ENCODE results near the gene CRYGC. TPM values are rescaled to one million over a fixed set of nuclear protein-coding genes. Genes with fewer than 3 reads are reported as not detected.
"Not testable (repeated sequence)": the region's sequence is repeated elsewhere in the genome, so short reads cannot be mapped to it uniquely, and the experiment has no call there.

CRYGC gene
- total and polyA plus RNA-seq, 4 experiments from 2014 or later, result not detected

GRCh38 chr2:208101716-208102631 is 27.7 kb downstream of the CRYGC start:
- H3K4me3 Mint-ChIP-seq, result no peak overlapping the region
- no peaks in the 10 kb centered on the region for H3K9me3 ChIP-seq (ENCODE audit: control insufficient read depth in 1 of 2, low read length in 2 of 2)
- H3K4me1 ChIP-seq (ENCODE audit: insufficient read depth, low read length), result no peaks in the 10 kb centered on the region
- no peaks in the 10 kb centered on the region for H3K36me3 ChIP-seq (ENCODE audit: insufficient read depth, low read length)
- no peak for DNase-seq
- no peak overlapping the region for H3K4me3 ChIP-seq (ENCODE audit: low read length in 2 of 2)
- H3K9me3 Mint-ChIP-seq, result peaks cover 0 to 4% (median 0%) of the 10 kb centered on the region in 8 donors
- H3K36me3 Mint-ChIP-seq, result no peaks in the 10 kb centered on the region
- ChIA-PET CTCF (ENCODE audit: partially characterized antibody) (interaction anchor here (0.8 to 1.2 kb wide), 2 partner anchors 8 to 9 kb away, joined by 3 read pairs; no protein-coding TSS in a partner anchor), POLR2A (ENCODE audit: partially characterized antibody) (no interaction called here)
- peaks cover 7 to 20% (median 9%) of the 10 kb centered on the region in 4 donors for H3K4me1 Mint-ChIP-seq
- H3K27me3 ChIP-seq (ENCODE audit: insufficient read depth, low read length), result no peaks in the 10 kb centered on the region
- H3K27ac Mint-ChIP-seq, result no peak overlapping the region
- H3K27me3 Mint-ChIP-seq, result peaks cover 3 to 16% of the 10 kb centered on the region in 2 donors
- intact Hi-C loops (cut with micrococcal nuclease), result no loop called here
- H3K27ac ChIP-seq (ENCODE audit: low read depth, low read length), result no peak overlapping the region

GRCh38 chr2:208099682-208100470 is 29.8 kb downstream of the CRYGC start:
- Histone ChIP-seq H3K9me3 (ENCODE audit: control insufficient read depth in 1 of 2, low read length in 2 of 2) (no peaks in the 10 kb centered on the region), H3K27ac (ENCODE audit: low read depth, low read length) (no peak overlapping the region), H3K4me1 (ENCODE audit: insufficient read depth, low read length) (no peaks in the 10 kb centered on the region), H3K36me3 (ENCODE audit: insufficient read depth, low read length) (no peaks in the 10 kb centered on the region), H3K4me3 (ENCODE audit: low read length in 2 of 2) (no peak overlapping the region), H3K27me3 (ENCODE audit: insufficient read depth, low read length) (no peaks in the 10 kb centered on the region)
- Mint-ChIP-seq H3K4me3 (no peak overlapping the region), H3K36me3 (no peaks in the 10 kb centered on the region), H3K4me1 (peaks cover 7 to 20% (median 9%) of the 10 kb centered on the region in 4 donors), H3K27me3 (peaks cover 0 to 7% of the 10 kb centered on the region in 2 donors), H3K9me3 (peaks cover 0 to 4% (median 0%) of the 10 kb centered on the region in 8 donors), H3K27ac (peak overlapping the region in 1 of 7 donors; percentile 69)
- DNase-seq, result no peak
- POLR2A ChIA-PET (ENCODE audit: partially characterized antibody), result no interaction called here
- CTCF ChIA-PET (ENCODE audit: partially characterized antibody), result no interaction called here
- intact Hi-C loops (cut with micrococcal nuclease), result no loop called here

GRCh38 chr2:208098701-208099100 is 30.9 kb downstream of the CRYGC start:
- POLR2A ChIA-PET (ENCODE audit: partially characterized antibody); H3K36me3 ChIP-seq (ENCODE audit: insufficient read depth, low read length); H3K27me3 Mint-ChIP-seq; H3K9me3 Mint-ChIP-seq; H3K4me1 ChIP-seq (ENCODE audit: insufficient read depth, low read length); H3K4me3 ChIP-seq (ENCODE audit: low read length in 2 of 2); H3K4me3 Mint-ChIP-seq; H3K27me3 ChIP-seq (ENCODE audit: insufficient read depth, low read length); CTCF ChIA-PET (ENCODE audit: partially characterized antibody); DNase-seq; H3K9me3 ChIP-seq (ENCODE audit: control insufficient read depth in 1 of 2, low read length in 2 of 2); H3K36me3 Mint-ChIP-seq; H3K27ac ChIP-seq (ENCODE audit: low read depth, low read length); intact Hi-C loops (cut with micrococcal nuclease); H3K27ac Mint-ChIP-seq: not testable (repeated sequence)
- peaks cover 7 to 20% (median 9%) of the 10 kb centered on the region in 4 donors for H3K4me1 Mint-ChIP-seq

DNA sequence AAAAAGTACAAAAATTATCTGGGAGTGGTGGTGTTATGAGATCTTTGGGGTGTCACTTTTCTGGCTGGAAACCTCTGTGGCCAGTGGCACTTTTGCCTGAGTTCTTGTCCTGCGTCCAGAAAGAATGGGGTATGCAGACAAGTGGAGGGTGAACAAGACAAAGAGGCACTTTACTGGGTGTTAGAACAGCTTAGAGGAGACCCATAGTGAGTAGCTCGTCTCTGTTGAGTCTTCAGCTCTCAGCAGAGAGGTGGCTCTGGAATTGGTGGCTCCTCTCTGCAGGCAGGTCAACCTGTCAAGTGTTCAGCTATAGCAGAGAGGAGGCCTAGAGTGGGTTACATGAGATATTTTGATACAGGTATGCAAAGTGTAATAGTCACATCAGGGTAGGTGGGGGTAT is 31.4 kb downstream of the CRYGC start:
- no peak overlapping the region for H3K4me3 ChIP-seq (ENCODE audit: low read length in 2 of 2)
- ChIA-PET POLR2A (ENCODE audit: partially characterized antibody) (no interaction called here), CTCF (ENCODE audit: partially characterized antibody) (no interaction called here)
- peaks cover 0 to 4% (median 0%) of the 10 kb centered on the region in 8 donors for H3K9me3 Mint-ChIP-seq
- no peaks in the 10 kb centered on the region for H3K9me3 ChIP-seq (ENCODE audit: control insufficient read depth in 1 of 2, low read length in 2 of 2)
- H3K4me1 Mint-ChIP-seq, result peaks cover 7 to 20% (median 9%) of the 10 kb centered on the region in 4 donors
- H3K27ac ChIP-seq (ENCODE audit: low read depth, low read length), result no peak overlapping the region
- H3K27ac Mint-ChIP-seq, result no peak overlapping the region
- no peaks in the 10 kb centered on the region for H3K36me3 ChIP-seq (ENCODE audit: insufficient read depth, low read length)
- no peaks in the 10 kb centered on the region for H3K4me1 ChIP-seq (ENCODE audit: insufficient read depth, low read length)
- no peak for DNase-seq
- intact Hi-C loops (cut with micrococcal nuclease), result no loop called here
- no peaks in the 10 kb centered on the region for H3K27me3 ChIP-seq (ENCODE audit: insufficient read depth, low read length)
- no peaks in the 10 kb centered on the region for H3K36me3 Mint-ChIP-seq
- no peak overlapping the region for H3K4me3 Mint-ChIP-seq
- peaks cover 0 to 7% of the 10 kb centered on the region in 2 donors for H3K27me3 Mint-ChIP-seq

DNA sequence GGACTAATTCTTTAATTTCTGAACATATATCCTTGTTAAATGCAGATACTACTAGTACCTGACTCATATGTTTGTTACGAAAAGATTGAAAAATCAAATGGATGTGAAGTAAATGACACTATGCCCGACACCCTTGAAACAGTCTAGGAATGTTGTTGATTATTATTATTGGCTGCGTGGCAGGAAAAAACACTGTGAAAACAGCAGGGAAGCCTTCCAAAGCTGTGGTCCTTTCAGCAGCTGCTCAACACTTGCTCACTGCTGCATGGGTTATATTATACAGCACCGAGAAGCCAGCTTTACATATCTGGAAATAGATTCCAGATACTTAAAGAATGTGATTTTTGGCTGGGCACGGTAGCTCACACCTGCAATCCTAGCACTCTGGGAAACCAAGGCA is 31.8 kb downstream of the CRYGC start:
- Histone ChIP-seq H3K4me3 (ENCODE audit: low read length in 2 of 2) (no peak overlapping the region), H3K9me3 (ENCODE audit: control insufficient read depth in 1 of 2, low read length in 2 of 2) (no peaks in the 10 kb centered on the region), H3K4me1 (ENCODE audit: insufficient read depth, low read length) (no peaks in the 10 kb centered on the region), H3K27me3 (ENCODE audit: insufficient read depth, low read length) (no peaks in the 10 kb centered on the region), H3K36me3 (ENCODE audit: insufficient read depth, low read length) (no peaks in the 10 kb centered on the region), H3K27ac (ENCODE audit: low read depth, low read length) (no peak overlapping the region)
- Mint-ChIP-seq H3K9me3 (peaks cover 0 to 4% (median 0%) of the 10 kb centered on the region in 8 donors), H3K27me3 (peaks cover 0 to 7% of the 10 kb centered on the region in 2 donors), H3K27ac (no peak overlapping the region), H3K36me3 (no peaks in the 10 kb centered on the region), H3K4me3 (no peak overlapping the region), H3K4me1 (peaks cover 7 to 20% (median 9%) of the 10 kb centered on the region in 4 donors)
- intact Hi-C loops (cut with micrococcal nuclease), result no loop called here
- ChIA-PET CTCF (ENCODE audit: partially characterized antibody) (no interaction called here), POLR2A (ENCODE audit: partially characterized antibody) (no interaction called here)
- no peak for DNase-seq

DNA sequence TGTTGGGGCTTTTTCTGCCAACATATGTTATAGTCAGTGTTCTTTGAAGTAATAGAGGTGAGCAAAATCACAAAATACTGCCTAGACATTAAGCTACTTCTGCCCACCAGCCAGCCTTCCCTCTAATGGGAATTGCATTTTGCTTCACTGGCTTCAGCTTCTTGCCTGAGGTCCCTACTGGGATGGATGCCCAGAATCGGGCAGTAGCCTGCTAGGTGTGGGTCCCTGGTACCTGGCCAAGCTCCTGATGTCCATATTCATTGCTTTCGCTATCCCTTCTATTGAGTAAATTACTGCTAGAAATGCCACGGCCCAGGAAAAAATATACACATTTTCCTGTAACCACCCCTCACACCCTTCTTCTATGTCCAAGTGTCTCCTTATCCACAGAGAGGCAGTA is 32.3 kb downstream of the CRYGC start:
- H3K27me3 Mint-ChIP-seq, result peaks cover 0 to 7% of the 10 kb centered on the region in 2 donors
- Histone ChIP-seq H3K27ac (ENCODE audit: low read depth, low read length) (no peak overlapping the region), H3K4me1 (ENCODE audit: insufficient read depth, low read length) (no peaks in the 10 kb centered on the region), H3K9me3 (ENCODE audit: control insufficient read depth in 1 of 2, low read length in 2 of 2) (no peaks in the 10 kb centered on the region), H3K27me3 (ENCODE audit: insufficient read depth, low read length) (no peaks in the 10 kb centered on the region), H3K4me3 (ENCODE audit: low read length in 2 of 2) (no peak overlapping the region), H3K36me3 (ENCODE audit: insufficient read depth, low read length) (no peaks in the 10 kb centered on the region)
- H3K27ac Mint-ChIP-seq, result no peak overlapping the region
- peaks cover 0 to 4% (median 0%) of the 10 kb centered on the region in 8 donors for H3K9me3 Mint-ChIP-seq
- intact Hi-C loops (cut with micrococcal nuclease), result no loop called here
- ChIA-PET POLR2A (ENCODE audit: partially characterized antibody) (no interaction called here), CTCF (ENCODE audit: partially characterized antibody) (no interaction called here)
- no peaks in the 10 kb centered on the region for H3K36me3 Mint-ChIP-seq
- peaks cover 7 to 20% (median 9%) of the 10 kb centered on the region in 4 donors for H3K4me1 Mint-ChIP-seq
- H3K4me3 Mint-ChIP-seq, result no peak overlapping the region
- DNase-seq, result no peak

- Mint-ChIP-seq H3K36me3 (no peaks in the 10 kb centered on the region), H3K27ac (no peak overlapping the region), H3K4me3 (no peak overlapping the region), H3K27me3 (peaks cover 0 to 6% of the 10 kb centered on the region in 2 donors), H3K9me3 (peaks cover 0 to 4% (median 0%) of the 10 kb centered on the region in 8 donors), H3K4me1 (peaks cover 3 to 11% (median 4%) of the 10 kb centered on the region in 4 donors)
- no peaks in the 10 kb centered on the region for H3K36me3 ChIP-seq (ENCODE audit: insufficient read depth, low read length)
- no peak overlapping the region for H3K4me3 ChIP-seq (ENCODE audit: low read length in 2 of 2)
- H3K4me1 ChIP-seq (ENCODE audit: insufficient read depth, low read length), result no peaks in the 10 kb centered on the region
- H3K9me3 ChIP-seq (ENCODE audit: control insufficient read depth in 1 of 2, low read length in 2 of 2), result no peaks in the 10 kb centered on the region
- intact Hi-C loops (cut with micrococcal nuclease), result no loop called here
- ChIA-PET POLR2A (ENCODE audit: partially characterized antibody) (no interaction called here), CTCF (ENCODE audit: partially characterized antibody) (no interaction called here)
- H3K27me3 ChIP-seq (ENCODE audit: insufficient read depth, low read length), result no peaks in the 10 kb centered on the region
- H3K27ac ChIP-seq (ENCODE audit: low read depth, low read length), result no peak overlapping the region
- DNase-seq, result no peak
Measured at GRCh38 chr2:208096080-208096479, 33.5 kb downstream of the CRYGC start.
